Measurements from ENCODE around the gene PTGES. TPM values are rescaled to one million over a fixed set of nuclear protein-coding genes. Genes with fewer than 3 reads are reported as not detected.
A peak's percentile ranks its signal among the peaks of the same experiment; 100 is the strongest.

Gene PTGES
- total RNA-seq, 1 donor from 2014 or later = 2.9 TPM

DNA sequence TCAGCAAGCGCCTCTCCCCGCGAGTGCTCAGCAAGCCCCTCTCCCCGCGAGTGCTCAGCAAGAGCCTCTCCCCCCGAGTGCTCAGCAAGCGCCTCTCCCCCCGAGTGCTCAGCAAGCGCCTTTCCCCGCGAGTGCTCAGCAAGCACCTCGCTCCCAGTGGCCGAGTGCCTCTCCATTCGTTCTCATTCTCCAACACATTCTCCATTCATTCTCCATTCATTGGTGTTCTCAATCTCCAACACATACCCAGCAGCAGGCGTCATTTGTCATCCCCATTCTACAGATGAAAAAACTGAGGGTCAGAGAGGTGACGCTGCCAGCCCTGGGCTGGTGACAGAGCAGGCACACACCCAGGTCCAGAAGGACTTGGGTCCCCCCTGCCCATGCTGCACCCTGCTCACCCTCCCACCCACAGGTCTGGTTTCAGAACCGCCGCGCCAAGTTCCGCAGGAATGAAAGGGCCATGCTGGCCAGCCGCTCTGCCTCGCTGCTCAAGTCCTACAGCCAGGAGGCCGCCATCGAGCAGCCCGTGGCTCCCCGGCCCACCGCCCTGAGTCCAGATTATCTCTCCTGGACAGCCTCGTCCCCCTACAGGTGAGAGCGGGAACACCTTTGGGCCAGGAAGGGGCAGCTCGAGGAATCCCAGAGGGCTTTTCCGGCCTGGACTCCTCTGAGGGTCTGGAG, 32.5 kb downstream of the PTGES start:
- Mint-ChIP-seq H3K27me3 (ENCODE audit: insufficient read depth, low read depth) (no peaks in the 10 kb centered on the region), H3K9me3 (no peaks in the 10 kb centered on the region), H3K4me3 (no peak overlapping the region), H3K36me3 (no peaks in the 10 kb centered on the region), H3K27ac (no peak overlapping the region), H3K4me1 (peaks cover 5% of the 10 kb centered on the region)
- no peaks in the 10 kb centered on the region for H4K20me1 ChIP-seq (ENCODE audit: low read depth)
- no peaks in the 10 kb centered on the region for H3K4me1 ChIP-seq
- H3K9me3 ChIP-seq (ENCODE audit: low read depth) = no peaks in the 10 kb centered on the region
- H3K27ac ChIP-seq = no peak overlapping the region
- no peak overlapping the region for H3K4me2 ChIP-seq
- H3K79me2 ChIP-seq (ENCODE audit: low read depth) = no peaks in the 10 kb centered on the region
- H3K36me3 ChIP-seq = no peaks in the 10 kb centered on the region
- peak; percentile 66 for DNase-seq (ENCODE audit: low spot score)
- no peaks in the 10 kb centered on the region for H3K27me3 ChIP-seq
- no peak overlapping the region for H2AFZ ChIP-seq (replicated peaks)
- no peak overlapping the region for H3K4me3 ChIP-seq
- TF ChIP-seq EZH2phosphoT487 (IDR thresholded peaks at IDR 0.05) = no peak
- TF ChIP-seq EZH2 (IDR thresholded peaks at IDR 0.05) = no peak
- TF ChIP-seq, protein P1, sequence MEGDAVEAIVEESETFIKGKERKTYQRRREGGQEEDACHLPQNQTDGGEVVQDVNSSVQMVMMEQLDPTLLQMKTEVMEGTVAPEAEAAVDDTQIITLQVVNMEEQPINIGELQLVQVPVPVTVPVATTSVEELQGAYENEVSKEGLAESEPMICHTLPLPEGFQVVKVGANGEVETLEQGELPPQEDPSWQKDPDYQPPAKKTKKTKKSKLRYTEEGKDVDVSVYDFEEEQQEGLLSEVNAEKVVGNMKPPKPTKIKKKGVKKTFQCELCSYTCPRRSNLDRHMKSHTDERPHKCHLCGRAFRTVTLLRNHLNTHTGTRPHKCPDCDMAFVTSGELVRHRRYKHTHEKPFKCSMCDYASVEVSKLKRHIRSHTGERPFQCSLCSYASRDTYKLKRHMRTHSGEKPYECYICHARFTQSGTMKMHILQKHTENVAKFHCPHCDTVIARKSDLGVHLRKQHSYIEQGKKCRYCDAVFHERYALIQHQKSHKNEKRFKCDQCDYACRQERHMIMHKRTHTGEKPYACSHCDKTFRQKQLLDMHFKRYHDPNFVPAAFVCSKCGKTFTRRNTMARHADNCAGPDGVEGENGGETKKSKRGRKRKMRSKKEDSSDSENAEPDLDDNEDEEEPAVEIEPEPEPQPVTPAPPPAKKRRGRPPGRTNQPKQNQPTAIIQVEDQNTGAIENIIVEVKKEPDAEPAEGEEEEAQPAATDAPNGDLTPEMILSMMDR (IDR thresholded peaks at IDR 0.05) = peak; percentile 55
- H3F3A ChIP-seq (ENCODE audit: low read depth) = no peaks in the 10 kb centered on the region
- H3K9ac ChIP-seq = no peak overlapping the region

DNA sequence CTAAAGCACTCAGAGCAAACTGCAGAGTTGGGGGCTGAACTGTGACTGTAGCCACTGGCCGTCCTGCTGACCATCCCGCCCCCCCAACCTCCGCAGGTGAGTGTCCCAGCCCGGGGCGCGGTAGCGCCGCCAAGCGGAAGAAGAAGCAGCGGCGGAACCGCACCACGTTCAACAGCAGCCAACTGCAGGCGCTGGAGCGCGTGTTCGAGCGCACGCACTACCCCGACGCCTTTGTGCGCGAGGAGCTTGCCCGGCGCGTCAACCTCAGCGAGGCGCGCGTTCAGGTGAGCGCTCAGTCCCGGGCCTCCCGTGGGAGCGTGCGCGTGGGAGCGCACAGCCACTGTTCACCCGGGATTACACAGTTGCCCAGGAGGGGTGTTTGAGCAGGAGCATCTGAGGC, 33.7 kb downstream of the PTGES start:
- no peaks in the 10 kb centered on the region for H3F3A ChIP-seq (ENCODE audit: low read depth)
- peak; percentile 28 for DNase-seq (ENCODE audit: low spot score)

DNA sequence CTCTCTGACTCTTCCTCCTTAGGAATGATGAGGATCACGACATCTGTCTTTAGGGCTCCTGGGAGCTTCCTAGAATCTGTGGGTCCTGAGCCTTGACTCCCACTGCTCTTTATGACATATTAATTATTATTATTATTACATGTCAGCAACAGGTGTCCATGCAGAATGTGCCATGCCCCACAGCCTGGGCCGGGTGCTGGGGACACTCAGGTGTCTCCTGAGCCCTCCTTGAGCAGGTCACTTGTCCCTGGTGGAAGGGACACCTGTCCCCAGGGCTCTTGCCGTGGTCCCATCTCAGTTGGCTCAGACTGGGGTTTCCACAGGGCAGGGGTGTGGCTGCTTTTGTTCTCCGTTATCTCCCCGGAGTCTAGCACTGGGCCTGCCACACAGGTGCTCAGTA, 34.2 kb downstream of the PTGES start:
- Mint-ChIP-seq H3K9me3 (no peaks in the 10 kb centered on the region), H3K27me3 (ENCODE audit: insufficient read depth, low read depth) (peaks cover 2% of the 10 kb centered on the region), H3K36me3 (no peaks in the 10 kb centered on the region), H3K4me3 (peak overlapping the region; percentile 60), H3K27ac (peak overlapping the region; percentile 66), H3K4me1 (no peaks in the 10 kb centered on the region)
- Histone ChIP-seq H3K4me3 (no peak overlapping the region), H3K9ac (no peak overlapping the region), H2AFZ (replicated peaks) (no peak overlapping the region), H3K4me2 (no peak overlapping the region), H3K36me3 (no peaks in the 10 kb centered on the region), H3K79me2 (ENCODE audit: low read depth) (no peaks in the 10 kb centered on the region), H3F3A (ENCODE audit: low read depth) (no peaks in the 10 kb centered on the region), H4K20me1 (ENCODE audit: low read depth) (no peaks in the 10 kb centered on the region), H3K4me1 (peaks cover under 1% of the 10 kb centered on the region), H3K9me3 (ENCODE audit: low read depth) (no peaks in the 10 kb centered on the region), H3K27ac (no peak overlapping the region), H3K27me3 (no peaks in the 10 kb centered on the region)
- TF ChIP-seq, protein P1 (IDR thresholded peaks at IDR 0.05) = no peak
- no peak for TF ChIP-seq EZH2 (IDR thresholded peaks at IDR 0.05)
- TF ChIP-seq EZH2phosphoT487 (IDR thresholded peaks at IDR 0.05) = no peak
- no peak for DNase-seq (ENCODE audit: low spot score)

More for the DNA sequence above, 33.7 kb downstream of the PTGES start:
- Mint-ChIP-seq H3K4me3 (no peak overlapping the region), H3K4me1 (no peaks in the 10 kb centered on the region), H3K27ac (no peak overlapping the region), H3K9me3 (no peaks in the 10 kb centered on the region), H3K36me3 (no peaks in the 10 kb centered on the region), H3K27me3 (ENCODE audit: insufficient read depth, low read depth) (no peaks in the 10 kb centered on the region)
- Histone ChIP-seq H3K9me3 (ENCODE audit: low read depth) (no peaks in the 10 kb centered on the region), H3K4me3 (no peak overlapping the region), H2AFZ (replicated peaks) (no peak overlapping the region), H3K9ac (no peak overlapping the region), H3K4me2 (no peak overlapping the region), H3K4me1 (no peaks in the 10 kb centered on the region), H4K20me1 (ENCODE audit: low read depth) (no peaks in the 10 kb centered on the region), H3K27ac (no peak overlapping the region), H3K79me2 (ENCODE audit: low read depth) (no peaks in the 10 kb centered on the region), H3K27me3 (no peaks in the 10 kb centered on the region), H3K36me3 (no peaks in the 10 kb centered on the region)
- no peak for TF ChIP-seq EZH2phosphoT487 (IDR thresholded peaks at IDR 0.05)
- TF ChIP-seq, protein P1 (IDR thresholded peaks at IDR 0.05) = peak; percentile 35
